CD14-positive monocyte (primary cell): Measurements from ENCODE around the gene ADGB. TPM values are rescaled to one million over a fixed set of nuclear protein-coding genes. Genes with fewer than 3 reads are reported as not detected.
"Not testable (repeated sequence)": the region's sequence is repeated elsewhere in the genome, so short reads cannot be mapped to it uniquely, and the experiment has no call there.

Experiments used
- DNase-seq, 3 donors: peaks; one replicate each; pipeline ENCODE4 v3.0.0-alpha.2; 2011 to 2022
- H2AFZ ChIP-seq: 2 replicates; pipeline ENCODE4 v1.6.0; 2012; ENCODE audit warnings: mild to moderate bottlenecking, low read depth, low read length, inconsistent platforms; ENCODE audit not compliant: insufficient read depth, poor library complexity, severe bottlenecking
- H3K27ac ChIP-seq, 2 donors: 1 replicate in 1 of 2; 2 replicates in 1 of 2; pipeline ENCODE4 v1.5.1; 2012 to 2013; ENCODE audit warnings: low read length in 2 of 2, control low read depth in 1 of 2, inconsistent platforms in 1 of 2, low read depth in 1 of 2, mild to moderate bottlenecking in 1 of 2
- H3K27me3 ChIP-seq, 2 donors: one replicate each; pipeline versions ENCODE4 v1.6.0 to v1.6.1; 2011 to 2013; ENCODE audit warnings: low read length in 2 of 2; ENCODE audit not compliant: control insufficient read depth in 2 of 2, insufficient read depth in 2 of 2
- H3K36me3 ChIP-seq, 2 donors: replicated peaks in 1 of 2; 1 replicate in 1 of 2; 2 replicates in 1 of 2; pipeline versions ENCODE4 v1.5.1 to v1.6.1; 2012 to 2013; ENCODE audit warnings: low read length in 2 of 2, control low read depth in 1 of 2, inconsistent platforms in 1 of 2, mild to moderate bottlenecking in 1 of 2; ENCODE audit not compliant: insufficient read depth in 2 of 2, control insufficient read depth in 1 of 2
- H3K4me1 ChIP-seq, 2 donors: 1 replicate in 1 of 2; 2 replicates in 1 of 2; pipeline versions ENCODE4 v1.5.1 to v1.6.1; 2012 to 2013; ENCODE audit warnings: low read length in 2 of 2, control low read depth in 1 of 2, inconsistent platforms in 1 of 2, mild to moderate bottlenecking in 1 of 2, moderate library complexity in 1 of 2; ENCODE audit not compliant: insufficient read depth in 2 of 2, control insufficient read depth in 1 of 2
- H3K4me2 ChIP-seq: replicated peaks from 2 replicates; pipeline ENCODE3; 2012; ENCODE audit warnings: low read length, moderate library complexity, mild to moderate bottlenecking; ENCODE audit not compliant: poor library complexity, severe bottlenecking; ENCODE audit errors: extremely low read depth
- H3K4me3 ChIP-seq, 3 experiments: fragments of 200-600 bp in 1 of 3; sonication (generic) in 1 of 3; replicated peaks in 1 of 3; 1 replicate in 2 of 3; 2 replicates in 1 of 3; pipeline ENCODE4 v1.5.1; 2011 to 2013; ENCODE audit warnings: low read length in 3 of 3, mild to moderate bottlenecking in 3 of 3, control low read depth in 2 of 3, low read depth in 2 of 3, inconsistent platforms in 1 of 3, moderate library complexity in 1 of 3
- H3K79me2 ChIP-seq: 2 replicates; pipeline ENCODE4 v1.6.0; 2012; ENCODE audit warnings: mild to moderate bottlenecking, control low read depth, inconsistent platforms, low read length, moderate library complexity; ENCODE audit not compliant: insufficient read depth
- H3K9ac ChIP-seq: 2 replicates; pipeline ENCODE4 v1.6.0; 2017; ENCODE audit warnings: low read length, mild to moderate bottlenecking; ENCODE audit not compliant: insufficient read depth, poor library complexity, severe bottlenecking
- H3K9me3 ChIP-seq, 2 donors: replicated peaks in 1 of 2; 1 replicate in 1 of 2; 2 replicates in 1 of 2; pipeline versions ENCODE4 v1.5.1 to v1.6.1; 2012 to 2013; ENCODE audit warnings: low read length in 2 of 2, control low read depth in 1 of 2; ENCODE audit not compliant: control insufficient read depth in 1 of 2, insufficient read depth in 1 of 2
- H4K20me1 ChIP-seq: 2 replicates; pipeline ENCODE4 v1.6.0; 2012; ENCODE audit warnings: mild to moderate bottlenecking, low read length, control low read depth, moderate library complexity; ENCODE audit not compliant: insufficient read depth
- H3K27ac Mint-ChIP-seq, 7 donors: one replicate each; pipeline ENCODE4 v1.8.0; 2020; ENCODE audit warnings: mild to moderate bottlenecking in 7 of 7, mixed read lengths in 7 of 7, moderate library complexity in 6 of 7, inconsistent platforms in 2 of 7
- H3K27me3 Mint-ChIP-seq, 3 donors: one replicate each; pipeline ENCODE4 v1.8.0; 2021 to 2022; ENCODE audit warnings: low read depth in 3 of 3, mild to moderate bottlenecking in 3 of 3, mixed read lengths in 3 of 3, moderate library complexity in 3 of 3, inconsistent platforms in 1 of 3
- H3K36me3 Mint-ChIP-seq, 2 donors: one replicate each; pipeline ENCODE4 v1.8.0; 2020; ENCODE audit warnings: mixed read lengths in 2 of 2, inconsistent platforms in 1 of 2, mild to moderate bottlenecking in 1 of 2
- H3K4me1 Mint-ChIP-seq: one replicate; pipeline ENCODE4 v1.8.0; 2020; ENCODE audit warnings: mild to moderate bottlenecking, mixed read lengths
- H3K4me3 Mint-ChIP-seq, 2 donors: one replicate each; pipeline ENCODE4 v1.8.0; 2020; ENCODE audit warnings: mild to moderate bottlenecking in 2 of 2, mixed read lengths in 2 of 2, moderate library complexity in 1 of 2
- H3K9me3 Mint-ChIP-seq, 7 donors: one replicate each; pipeline ENCODE4 v1.8.0; 2020 to 2022; ENCODE audit warnings: mixed read lengths in 7 of 7, mild to moderate bottlenecking in 6 of 7, moderate library complexity in 6 of 7, inconsistent platforms in 2 of 7
- WGBS: methylation state at CpG from one replicate; pipeline ENCODE4 v1.1.5; 2013; ENCODE audit warnings: missing lambda C conversion rate; ENCODE audit not compliant: insufficient coverage; 5-methylcytosine and 5-hydroxymethylcytosine counted together
- intact Hi-C, 2 donors: fragments of 100-400 bp; cut with micrococcal nuclease; formaldehyde crosslinking; loops; one replicate each; pipeline versions ENCODE4 v1.15.0 to v1.15.1; 2023
- polyA plus RNA-seq, 3 donors: library from polyadenylated mRNA; depleted of rRNA in 1 of 3; unstranded in 2 of 3; stranded (reverse) in 1 of 3; fragments of 300-500 nt in 2 of 3; fragments of >200 nt in 1 of 3; fragmentation: Illumina TruSeq in 2 of 3; gene quantifications; 1 replicate in 2 of 3; 2 replicates in 1 of 3; pipeline ENCODE4 v1.2.3, GENCODE V29; 2012 to 2021
- TF ChIP-seq, protein P1 (sequence below): fragments of 200-600 bp; IDR thresholded peaks from one replicate; pipeline ENCODE4 v1.8.0; 2022; ENCODE audit warnings: antibody characterized with exemption, mild to moderate bottlenecking

Gene ADGB
- polyA plus RNA-seq, 3 donors: 0.01 TPM; not detected in 2

DNA sequence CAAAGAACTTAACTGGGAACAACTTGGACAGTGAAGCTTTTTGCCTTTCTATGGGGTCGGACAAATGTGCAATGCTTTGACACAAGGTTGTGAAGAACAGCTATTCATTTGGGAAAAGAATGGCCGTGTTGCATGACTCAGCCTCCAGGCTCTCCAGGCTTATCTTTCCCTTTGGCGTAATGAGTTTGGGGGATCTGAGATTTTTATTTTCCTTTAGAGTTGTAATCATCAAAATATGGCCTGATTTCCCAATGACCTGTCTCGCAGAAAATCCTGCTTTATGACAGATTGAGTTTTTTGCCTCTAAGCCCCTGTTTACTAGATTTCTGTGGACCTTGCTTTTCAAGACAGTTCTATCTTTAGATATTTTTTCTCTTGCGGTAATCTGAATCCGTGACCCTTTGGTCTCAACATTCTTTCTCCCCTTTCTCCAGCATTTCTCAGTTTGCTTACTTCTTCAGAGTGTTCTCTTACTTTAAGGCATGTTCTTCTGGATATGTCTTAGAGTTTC, 214.1 kb downstream of the ADGB start:
- H3K27ac Mint-ChIP-seq, H3K9ac ChIP-seq, H3K27me3 Mint-ChIP-seq, H3K27ac ChIP-seq, H3K36me3 Mint-ChIP-seq, H3K4me1 Mint-ChIP-seq, H3K9me3 ChIP-seq, DNase-seq, H3K36me3 ChIP-seq, H3K79me2 ChIP-seq, H3K4me2 ChIP-seq, intact Hi-C loops, H3K4me1 ChIP-seq, H2AFZ ChIP-seq, H4K20me1 ChIP-seq, H3K4me3 ChIP-seq, H3K27me3 ChIP-seq, H3K4me3 Mint-ChIP-seq: not testable (repeated sequence)
- H3K9me3 Mint-ChIP-seq: peaks cover 0 to 10% (median 2%) of the 10 kb centered on the region in 7 donors
- whole genome bisulfite sequencing: 83% methylated on average over 1 of the region's 6 CpGs

- H3K4me3 Mint-ChIP-seq: no peak overlapping the region
- Histone ChIP-seq H3K9me3 (no peaks in the 10 kb centered on the region), H3K9ac (no peak overlapping the region), H3K27ac (no peak overlapping the region), H4K20me1 (no peaks in the 10 kb centered on the region), H3K36me3 (no peaks in the 10 kb centered on the region), H3K4me3 (no peak overlapping the region), H3K27me3 (no peaks in the 10 kb centered on the region), H3K4me1 (no peaks in the 10 kb centered on the region), H3K4me2 (no peak overlapping the region), H2AFZ (no peak overlapping the region), H3K79me2 (no peaks in the 10 kb centered on the region)
- TF ChIP-seq, protein P1, sequence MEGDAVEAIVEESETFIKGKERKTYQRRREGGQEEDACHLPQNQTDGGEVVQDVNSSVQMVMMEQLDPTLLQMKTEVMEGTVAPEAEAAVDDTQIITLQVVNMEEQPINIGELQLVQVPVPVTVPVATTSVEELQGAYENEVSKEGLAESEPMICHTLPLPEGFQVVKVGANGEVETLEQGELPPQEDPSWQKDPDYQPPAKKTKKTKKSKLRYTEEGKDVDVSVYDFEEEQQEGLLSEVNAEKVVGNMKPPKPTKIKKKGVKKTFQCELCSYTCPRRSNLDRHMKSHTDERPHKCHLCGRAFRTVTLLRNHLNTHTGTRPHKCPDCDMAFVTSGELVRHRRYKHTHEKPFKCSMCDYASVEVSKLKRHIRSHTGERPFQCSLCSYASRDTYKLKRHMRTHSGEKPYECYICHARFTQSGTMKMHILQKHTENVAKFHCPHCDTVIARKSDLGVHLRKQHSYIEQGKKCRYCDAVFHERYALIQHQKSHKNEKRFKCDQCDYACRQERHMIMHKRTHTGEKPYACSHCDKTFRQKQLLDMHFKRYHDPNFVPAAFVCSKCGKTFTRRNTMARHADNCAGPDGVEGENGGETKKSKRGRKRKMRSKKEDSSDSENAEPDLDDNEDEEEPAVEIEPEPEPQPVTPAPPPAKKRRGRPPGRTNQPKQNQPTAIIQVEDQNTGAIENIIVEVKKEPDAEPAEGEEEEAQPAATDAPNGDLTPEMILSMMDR: no peak
- no CpG with 5 or more reads among the region's 3 CpGs for WGBS
- no peak overlapping the region for H3K27ac Mint-ChIP-seq
- H3K36me3 Mint-ChIP-seq: no peaks in the 10 kb centered on the region
- intact Hi-C loops: no loop called here
- H3K27me3 Mint-ChIP-seq: peaks cover 0 to 2% (median 1%) of the 10 kb centered on the region in 3 donors
- no peak for DNase-seq
- peaks cover 0 to 9% (median 2%) of the 10 kb centered on the region in 7 donors for H3K9me3 Mint-ChIP-seq
- H3K4me1 Mint-ChIP-seq: no peaks in the 10 kb centered on the region
These were observed 214.8 kb downstream of the ADGB start for GRCh38 chr6:146813554-146813953.
